Activated T-helper 2 cell treated with anti-CD3 and anti-CD28 coated beads, Interferon-gamma antibody, Interleukin-2, Interleukin-4, amounts not matched to agents 10 μg/mL and 5 μg/mL and 100 μg/mL, durations not matched to agents 14 hours and 24 hours and 36 hours (primary cell): Measurements from ENCODE around the gene ZNF683. TPM values are rescaled to one million over a fixed set of nuclear protein-coding genes. Genes with fewer than 3 reads are reported as not detected.
"Not testable (repeated sequence)": the region's sequence is repeated elsewhere in the genome, so short reads cannot be mapped to it uniquely, and the experiment has no call there.

Experiments
- DNase-seq: peaks from one replicate; pipeline ENCODE4 v3.0.0; 2021; ENCODE audit warnings: low spot score
- H3K27ac Mint-ChIP-seq: one replicate; pipeline ENCODE4 v1.8.0; 2021; ENCODE audit warnings: mixed read lengths
- H3K27me3 Mint-ChIP-seq: one replicate; pipeline ENCODE4 v1.8.0; 2021; ENCODE audit warnings: low read depth, mixed read lengths
- H3K36me3 Mint-ChIP-seq: one replicate; pipeline ENCODE4 v1.8.0; 2021; ENCODE audit warnings: low read depth, mixed read lengths
- H3K4me1 Mint-ChIP-seq: one replicate; pipeline ENCODE4 v1.8.0; 2021; ENCODE audit warnings: low read depth, mixed read lengths
- H3K4me3 Mint-ChIP-seq: one replicate; pipeline ENCODE4 v1.8.0; 2021; ENCODE audit warnings: low read depth, mild to moderate bottlenecking, moderate library complexity, mixed read lengths
- H3K9me3 Mint-ChIP-seq: one replicate; pipeline ENCODE4 v1.8.0; 2021; ENCODE audit warnings: mixed read lengths
- intact Hi-C: fragments of 100-400 bp; cut with micrococcal nuclease; formaldehyde crosslinking; loops from one replicate; pipeline ENCODE4 v1.15.1; 2023
- total RNA-seq: library from RNA; stranded (reverse); gene quantifications from 2 replicates; pipeline ENCODE4 v1.2.3, GENCODE V29; 2022

ZNF683 gene
- total RNA-seq, 1 donor from 2014 or later, result not detected

- H3K4me3 Mint-ChIP-seq, result no peak overlapping the region
- H3K36me3 Mint-ChIP-seq, result no peaks in the 10 kb centered on the region
- H3K27me3 Mint-ChIP-seq, result peaks cover 25% of the 10 kb centered on the region
- peaks cover 3% of the 10 kb centered on the region for H3K4me1 Mint-ChIP-seq
- no peak for DNase-seq
- no peaks in the 10 kb centered on the region for H3K9me3 Mint-ChIP-seq
- intact Hi-C loops, result loop anchor here (10.0 kb wide), 1 partner anchor 359 kb away; the partner anchor contains the start of gene SLC30A2
- H3K27ac Mint-ChIP-seq, result no peak overlapping the region
Measured at GRCh38 chr1:26403656-26404055, 31.1 kb upstream of the ZNF683 start.

DNA sequence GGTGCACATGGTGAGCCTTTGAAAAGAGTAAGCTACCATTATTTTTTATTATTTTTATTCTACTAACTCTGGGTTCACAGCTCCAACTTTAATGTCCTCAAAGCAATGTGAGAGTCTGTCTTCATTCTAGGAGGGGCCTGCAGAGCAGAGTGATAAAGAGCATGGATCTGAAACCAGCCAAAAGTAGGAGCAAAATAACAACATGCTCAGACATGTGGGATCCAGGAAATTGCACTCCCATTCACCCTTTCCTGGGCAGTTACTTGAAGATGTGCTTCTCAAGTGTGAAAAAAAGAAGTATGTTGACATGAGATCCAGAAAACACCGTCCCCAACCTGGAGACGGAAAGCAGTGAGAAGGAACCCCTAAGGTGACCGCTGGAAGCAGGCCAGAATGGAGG, 29.3 kb upstream of the ZNF683 start:
- no peaks in the 10 kb centered on the region for H3K36me3 Mint-ChIP-seq
- no peak overlapping the region for H3K27ac Mint-ChIP-seq
- intact Hi-C loops, result loop anchor here (10.0 kb wide), 1 partner anchor 357 kb away; the partner anchor contains the start of gene SLC30A2
- H3K9me3 Mint-ChIP-seq, result no peaks in the 10 kb centered on the region
- H3K4me3 Mint-ChIP-seq, result no peak overlapping the region
- no peaks in the 10 kb centered on the region for H3K4me1 Mint-ChIP-seq
- no peak for DNase-seq
- peaks cover 22% of the 10 kb centered on the region for H3K27me3 Mint-ChIP-seq

- Mint-ChIP-seq H3K4me1 (no peaks in the 10 kb centered on the region), H3K36me3 (no peaks in the 10 kb centered on the region), H3K27me3 (peaks cover 15% of the 10 kb centered on the region), H3K4me3 (no peak overlapping the region), H3K27ac (no peak overlapping the region), H3K9me3 (no peaks in the 10 kb centered on the region)
- DNase-seq, result no peak
- intact Hi-C loops, result loop anchor here (5.0 to 10.0 kb wide), 3 partner anchors 37 to 294 kb away; partner anchors contain the start of genes C1orf232 and ZNF593
Measured at GRCh38 chr1:26399034-26399433, 26.5 kb upstream of the ZNF683 start.

DNA sequence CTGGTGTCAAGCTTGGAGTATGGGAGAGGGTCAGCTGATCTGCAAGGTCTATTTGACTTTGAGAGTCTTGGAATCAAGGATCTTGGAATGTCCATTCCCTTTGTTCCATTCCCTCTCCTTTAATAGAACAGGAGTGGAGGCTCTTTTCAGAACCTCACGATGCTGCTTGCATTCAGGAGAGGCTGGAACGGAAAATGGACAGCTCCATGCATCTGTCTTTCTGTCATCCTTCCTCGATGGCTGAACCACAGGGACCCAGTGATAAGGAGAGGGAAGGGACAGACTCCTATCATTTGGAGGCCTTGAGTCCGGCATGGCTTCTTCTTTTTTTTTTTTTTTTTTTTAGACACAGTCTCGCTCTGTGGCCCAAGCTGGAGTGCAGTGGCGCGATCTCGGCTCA, 23.2 kb upstream of the ZNF683 start:
- Mint-ChIP-seq H3K9me3 (no peaks in the 10 kb centered on the region), H3K4me1 (peaks cover 6% of the 10 kb centered on the region), H3K27ac (no peak overlapping the region), H3K4me3 (no peak overlapping the region), H3K27me3 (peaks cover 10% of the 10 kb centered on the region), H3K36me3 (no peaks in the 10 kb centered on the region)
- no peak for DNase-seq
- intact Hi-C loops, result loop anchor here (5.0 to 10.0 kb wide), 3 partner anchors 33 to 291 kb away; partner anchors contain the start of genes C1orf232 and ZNF593

- intact Hi-C loops, result loop anchor here (10.0 kb wide), 2 partner anchors 227 to 287 kb away; partner anchors contain the start of genes C1orf232 and ZNF593
- Mint-ChIP-seq H3K27ac (no peak overlapping the region), H3K4me3 (no peak overlapping the region)
Measured at GRCh38 chr1:26391450-26391849, 18.9 kb upstream of the ZNF683 start.

DNA sequence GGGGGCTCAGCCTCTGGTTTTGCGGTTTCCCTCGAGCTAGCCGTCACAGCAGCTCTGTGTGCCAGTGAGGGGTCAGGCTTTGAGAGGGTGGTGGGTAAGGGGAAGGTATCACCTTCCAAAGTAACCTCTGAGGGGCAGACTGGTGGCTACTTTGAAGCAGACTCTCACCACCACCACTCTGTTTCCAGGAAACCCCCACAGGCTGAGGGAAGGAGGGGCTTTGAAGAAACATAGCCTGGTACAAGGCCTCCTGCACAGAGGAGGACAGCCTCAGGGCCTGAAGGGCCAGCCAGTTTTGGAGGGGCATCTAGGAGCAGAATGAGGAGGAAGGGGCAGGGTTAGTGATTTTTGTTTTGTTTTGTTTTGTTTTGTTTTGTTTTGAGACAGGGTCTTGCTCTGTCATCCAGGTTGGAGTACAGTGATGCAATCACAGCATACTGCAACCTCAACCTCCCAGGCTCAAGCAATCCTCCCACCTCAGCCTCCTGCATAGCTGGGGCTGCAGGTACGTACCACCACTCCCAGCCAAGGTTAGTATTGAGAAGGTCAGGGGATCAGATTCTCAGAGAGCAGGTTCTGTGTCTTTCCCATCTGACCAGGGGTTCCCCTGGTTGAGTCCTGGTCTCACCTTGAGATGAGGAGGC, 17.2 kb upstream of the ZNF683 start:
- Mint-ChIP-seq H3K4me3 (no peak overlapping the region), H3K27me3 (peaks cover 9% of the 10 kb centered on the region), H3K4me1 (peaks cover 38% of the 10 kb centered on the region), H3K27ac (no peak overlapping the region), H3K36me3 (no peaks in the 10 kb centered on the region), H3K9me3 (no peaks in the 10 kb centered on the region)
- intact Hi-C loops, result loop anchor here (10.0 kb wide), 2 partner anchors 225 to 285 kb away; partner anchors contain the start of genes C1orf232 and ZNF593
- no peak for DNase-seq

More at GRCh38 chr1:26391450-26391849, 18.9 kb upstream of the ZNF683 start:
- Mint-ChIP-seq H3K9me3 (no peaks in the 10 kb centered on the region), H3K36me3 (no peaks in the 10 kb centered on the region), H3K27me3 (peaks cover 9% of the 10 kb centered on the region), H3K4me1 (peaks cover 28% of the 10 kb centered on the region)
- peak; percentile 31 for DNase-seq

- no peak overlapping the region for H3K27ac Mint-ChIP-seq
- intact Hi-C loops, result no loop called here
- no peaks in the 10 kb centered on the region for H3K9me3 Mint-ChIP-seq
- peaks cover 7% of the 10 kb centered on the region for H3K27me3 Mint-ChIP-seq
- H3K36me3 Mint-ChIP-seq, result no peaks in the 10 kb centered on the region
- peaks cover 44% of the 10 kb centered on the region for H3K4me1 Mint-ChIP-seq
- no peak overlapping the region for H3K4me3 Mint-ChIP-seq
- DNase-seq, result no peak
Measured at GRCh38 chr1:26388791-26389445, 16.4 kb upstream of the ZNF683 start.

DNA sequence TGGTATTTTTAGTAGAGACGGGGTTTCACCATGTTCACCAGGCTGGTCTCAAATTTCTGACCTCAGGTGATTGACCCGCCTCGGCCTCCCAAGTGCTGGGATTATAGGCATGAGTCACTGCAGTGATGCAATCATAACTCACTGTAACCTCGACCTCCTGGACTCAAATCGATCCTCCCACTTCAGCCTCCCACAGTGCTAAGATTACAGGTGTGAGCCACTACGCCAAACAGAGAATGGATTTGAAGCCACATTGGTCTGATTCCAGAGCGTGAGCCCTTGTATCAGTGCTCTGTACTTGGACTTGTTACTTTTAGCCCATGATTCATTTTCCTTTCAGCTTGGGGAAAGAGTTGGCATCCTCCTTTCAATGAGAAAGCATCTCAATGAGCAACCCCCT, 14.9 kb upstream of the ZNF683 start:
- no peaks in the 10 kb centered on the region for H3K36me3 Mint-ChIP-seq
- H3K4me3 Mint-ChIP-seq, result no peak overlapping the region
- H3K27ac Mint-ChIP-seq, result no peak overlapping the region
- peaks cover 46% of the 10 kb centered on the region for H3K4me1 Mint-ChIP-seq
- no peak for DNase-seq
- peaks cover 4% of the 10 kb centered on the region for H3K27me3 Mint-ChIP-seq
- no peaks in the 10 kb centered on the region for H3K9me3 Mint-ChIP-seq
- intact Hi-C loops, result no loop called here

DNA sequence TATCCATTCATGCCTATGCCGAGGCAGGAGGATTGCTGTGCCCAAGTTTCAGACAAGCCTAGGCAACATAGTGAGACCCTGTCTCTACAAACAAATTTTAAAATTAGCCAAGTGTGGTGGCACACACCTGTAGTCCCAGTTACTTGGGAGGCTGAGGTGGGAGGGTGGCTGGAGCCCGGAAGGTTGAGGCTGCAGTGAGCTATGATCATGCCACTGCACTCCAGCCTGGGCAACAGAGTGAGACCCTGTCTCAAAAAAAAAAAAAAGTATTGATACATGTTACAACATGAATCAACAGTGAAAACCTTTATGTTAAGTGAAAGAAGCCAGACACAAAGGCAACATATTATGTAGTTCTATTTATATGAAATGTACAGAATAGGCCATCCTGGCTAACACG, 12.5 kb upstream of the ZNF683 start:
- H3K9me3 Mint-ChIP-seq, H3K4me3 Mint-ChIP-seq, intact Hi-C loops, H3K36me3 Mint-ChIP-seq, DNase-seq, H3K27ac Mint-ChIP-seq, H3K27me3 Mint-ChIP-seq: not testable (repeated sequence)
- H3K4me1 Mint-ChIP-seq, result peaks cover 42% of the 10 kb centered on the region

DNA sequence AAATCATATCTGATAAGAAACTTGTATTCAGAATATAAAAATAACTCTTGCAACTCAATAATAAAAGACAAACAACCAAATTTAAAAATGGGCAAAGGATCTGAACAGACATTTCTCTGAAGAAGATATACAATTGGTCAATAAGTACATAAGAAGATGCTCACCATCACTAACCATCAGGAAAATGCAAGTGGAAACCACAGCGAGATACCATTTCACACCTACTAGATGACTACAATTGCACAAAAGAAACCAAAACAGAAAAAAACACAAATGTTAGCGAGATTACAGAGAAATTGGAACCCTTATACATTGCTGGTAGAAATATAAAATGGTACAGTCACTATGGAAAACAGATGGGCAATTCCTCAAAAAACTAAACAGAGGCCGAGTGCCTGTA, 11.5 kb upstream of the ZNF683 start:
- Mint-ChIP-seq H3K4me3 (no peak overlapping the region), H3K9me3 (no peaks in the 10 kb centered on the region), H3K4me1 (peaks cover 36% of the 10 kb centered on the region), H3K27ac (no peak overlapping the region), H3K27me3 (no peaks in the 10 kb centered on the region), H3K36me3 (no peaks in the 10 kb centered on the region)
- intact Hi-C loops, result no loop called here
- DNase-seq, result no peak

GRCh38 chr1:26378879-26379251, 6.3 kb upstream of the ZNF683 start:
- intact Hi-C loops, result loop anchor here (5.0 kb wide), 2 partner anchors 62 to 102 kb away; partner anchors contain the start of gene CD52
- Mint-ChIP-seq H3K4me3 (no peak overlapping the region), H3K27ac (no peak overlapping the region), H3K36me3 (no peaks in the 10 kb centered on the region), H3K9me3 (peaks cover 3% of the 10 kb centered on the region), H3K27me3 (no peaks in the 10 kb centered on the region), H3K4me1 (peaks cover 52% of the 10 kb centered on the region)
- DNase-seq, result no peak

DNA sequence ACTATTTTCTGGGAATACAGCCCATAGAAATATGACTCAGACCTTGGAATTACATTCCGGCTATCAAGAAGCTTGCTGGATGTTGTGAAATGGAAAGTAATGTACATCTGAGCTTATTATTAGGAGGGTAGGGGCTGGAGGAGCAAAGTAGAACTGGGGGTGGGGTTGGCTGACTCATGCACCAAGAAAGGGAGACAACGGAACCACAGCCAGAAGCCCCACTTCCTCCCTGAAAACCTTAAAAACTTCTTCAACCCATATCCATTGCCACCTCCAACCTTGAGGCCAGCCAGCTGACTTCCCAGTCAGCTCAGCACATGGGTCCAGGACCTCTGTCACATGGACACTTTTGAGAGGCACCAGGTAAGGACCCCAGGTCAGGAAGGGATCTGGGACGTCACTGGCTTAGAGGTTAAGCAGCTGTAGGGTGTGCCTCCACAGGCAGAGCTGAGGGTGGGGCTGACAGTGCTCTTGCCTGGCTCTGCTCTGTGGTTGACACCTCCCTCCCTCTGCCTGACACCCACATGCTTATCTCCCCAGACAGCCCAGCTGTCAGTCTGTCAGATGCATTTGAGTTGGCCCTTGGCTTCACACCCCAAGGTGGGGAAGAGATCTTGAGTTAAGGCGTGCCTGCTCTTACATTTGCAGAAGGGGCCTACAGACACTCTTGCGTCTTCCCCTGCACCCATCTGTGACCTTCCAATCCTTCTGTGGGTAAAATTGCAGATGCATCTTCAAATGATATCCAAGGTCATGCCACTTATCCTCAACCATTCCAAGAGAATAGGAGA, 5.7 kb upstream of the ZNF683 start:
- Mint-ChIP-seq H3K27me3 (no peaks in the 10 kb centered on the region), H3K27ac (peak overlapping the region; percentile 75), H3K4me3 (peak overlapping the region; percentile 44), H3K36me3 (no peaks in the 10 kb centered on the region), H3K9me3 (peaks cover 3% of the 10 kb centered on the region), H3K4me1 (peaks cover 58% of the 10 kb centered on the region)
- peak; percentile 82 for DNase-seq
- intact Hi-C loops, result loop anchor here (5.0 kb wide), 2 partner anchors 61 to 101 kb away; partner anchors contain the start of gene CD52
